Nephron progenitor cell (in vitro differentiated cells): ENCODE results near the gene AKR1E2.

Experiments
- DNase-seq: peaks from one replicate; pipeline ENCODE4 v3.0.0; 2021
- H3K27ac Mint-ChIP-seq: 2 replicates; pipeline ENCODE4 v1.8.0; 2021; ENCODE audit warnings: mild to moderate bottlenecking, moderate library complexity, mixed read lengths
- H3K27me3 Mint-ChIP-seq: 2 replicates; pipeline ENCODE4 v1.8.0; 2021; ENCODE audit warnings: mild to moderate bottlenecking, low read depth, mixed read lengths; ENCODE audit not compliant: poor library complexity
- H3K36me3 Mint-ChIP-seq: 2 replicates; pipeline ENCODE4 v1.8.0; 2021; ENCODE audit warnings: low read depth, mixed read lengths
- H3K4me1 Mint-ChIP-seq: 2 replicates; pipeline ENCODE4 v1.8.0; 2021; ENCODE audit warnings: mixed read lengths
- H3K4me3 Mint-ChIP-seq: 2 replicates; pipeline ENCODE4 v1.8.0; 2021; ENCODE audit warnings: mild to moderate bottlenecking, moderate library complexity, mixed read lengths
- H3K9me3 Mint-ChIP-seq: 2 replicates; pipeline ENCODE4 v1.8.0; 2021; ENCODE audit warnings: mild to moderate bottlenecking, moderate library complexity, mixed read lengths
- TF ChIP-seq, protein P1 (sequence below): fragments of 200-600 bp; sonication (generic); IDR thresholded peaks from 2 replicates; pipeline ENCODE4 v1.5.0; 2021; ENCODE audit warnings: antibody characterized with exemption

AKR1E2 gene

DNA sequence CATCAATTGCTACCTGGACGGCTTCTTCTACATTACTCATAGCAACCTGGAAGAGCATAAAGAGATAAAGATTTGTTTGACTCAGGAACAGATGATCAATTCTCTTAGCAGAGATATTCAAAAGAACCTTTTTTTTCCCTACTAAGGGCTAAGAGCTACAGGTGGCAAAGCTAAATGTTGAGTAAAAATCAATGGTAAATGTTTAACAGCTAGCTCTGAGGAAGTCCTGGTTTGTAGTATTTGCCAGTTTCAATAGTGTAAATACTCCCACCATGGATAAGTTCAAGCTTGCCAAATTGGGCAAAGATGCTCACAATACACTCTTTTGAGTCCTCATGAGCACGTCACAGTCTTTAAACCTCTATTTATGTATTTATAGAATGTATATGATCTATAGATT, 64.0 kb downstream of the AKR1E2 start:
- Mint-ChIP-seq H3K27ac (no peak overlapping the region), H3K36me3 (no peaks in the 10 kb centered on the region), H3K27me3 (peaks cover 3% of the 10 kb centered on the region), H3K4me3 (no peak overlapping the region), H3K9me3 (peaks cover 20% of the 10 kb centered on the region), H3K4me1 (no peaks in the 10 kb centered on the region)
- TF ChIP-seq, protein P1, sequence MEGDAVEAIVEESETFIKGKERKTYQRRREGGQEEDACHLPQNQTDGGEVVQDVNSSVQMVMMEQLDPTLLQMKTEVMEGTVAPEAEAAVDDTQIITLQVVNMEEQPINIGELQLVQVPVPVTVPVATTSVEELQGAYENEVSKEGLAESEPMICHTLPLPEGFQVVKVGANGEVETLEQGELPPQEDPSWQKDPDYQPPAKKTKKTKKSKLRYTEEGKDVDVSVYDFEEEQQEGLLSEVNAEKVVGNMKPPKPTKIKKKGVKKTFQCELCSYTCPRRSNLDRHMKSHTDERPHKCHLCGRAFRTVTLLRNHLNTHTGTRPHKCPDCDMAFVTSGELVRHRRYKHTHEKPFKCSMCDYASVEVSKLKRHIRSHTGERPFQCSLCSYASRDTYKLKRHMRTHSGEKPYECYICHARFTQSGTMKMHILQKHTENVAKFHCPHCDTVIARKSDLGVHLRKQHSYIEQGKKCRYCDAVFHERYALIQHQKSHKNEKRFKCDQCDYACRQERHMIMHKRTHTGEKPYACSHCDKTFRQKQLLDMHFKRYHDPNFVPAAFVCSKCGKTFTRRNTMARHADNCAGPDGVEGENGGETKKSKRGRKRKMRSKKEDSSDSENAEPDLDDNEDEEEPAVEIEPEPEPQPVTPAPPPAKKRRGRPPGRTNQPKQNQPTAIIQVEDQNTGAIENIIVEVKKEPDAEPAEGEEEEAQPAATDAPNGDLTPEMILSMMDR: no peak
- DNase-seq: no peak

DNA sequence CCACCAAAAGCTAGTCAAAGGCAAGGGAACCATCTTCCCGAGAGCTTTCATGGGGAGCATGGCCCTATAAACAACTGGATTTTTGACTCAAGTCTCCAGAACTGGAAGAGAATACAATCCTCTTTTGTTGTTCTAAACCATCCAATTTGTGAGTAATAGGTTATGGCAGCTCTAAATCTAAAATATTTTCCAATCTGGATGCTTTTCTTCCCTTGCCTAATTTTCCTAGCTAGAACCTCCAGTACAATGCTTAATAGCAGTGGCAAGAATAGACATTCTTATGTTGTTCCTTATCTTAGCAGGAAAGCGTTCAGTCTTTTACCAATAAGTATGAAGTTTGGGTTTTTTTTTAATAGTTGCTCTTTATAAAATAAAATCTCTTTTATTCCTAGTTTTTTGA, 66.7 kb downstream of the AKR1E2 start:
- DNase-seq: no peak
- Mint-ChIP-seq H3K27me3 (no peaks in the 10 kb centered on the region), H3K27ac (no peak overlapping the region), H3K4me1 (no peaks in the 10 kb centered on the region), H3K4me3 (no peak overlapping the region), H3K36me3 (no peaks in the 10 kb centered on the region), H3K9me3 (peaks cover 21% of the 10 kb centered on the region)
- TF ChIP-seq, protein P1: no peak

DNA sequence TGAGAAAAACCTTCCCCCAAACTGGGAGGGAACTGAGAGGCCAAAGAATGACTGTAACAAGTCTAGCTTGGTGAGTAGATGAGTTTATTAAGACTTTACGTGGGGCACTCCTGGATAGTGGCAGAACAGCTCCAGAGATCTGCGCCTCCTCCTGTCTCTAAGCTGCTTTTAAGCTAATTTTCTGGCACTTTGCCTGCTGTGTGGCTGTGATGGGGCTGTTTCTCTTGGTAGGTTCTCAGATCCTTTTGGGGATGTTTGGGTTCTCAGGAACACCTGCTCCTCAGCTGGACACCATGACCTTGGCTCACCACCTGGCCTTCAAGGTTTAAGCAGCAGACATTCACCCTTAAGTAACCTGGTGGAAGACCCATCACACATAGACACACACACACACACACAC, 68.3 kb downstream of the AKR1E2 start:
- TF ChIP-seq, protein P1: no peak
- Mint-ChIP-seq H3K27ac (no peak overlapping the region), H3K36me3 (no peaks in the 10 kb centered on the region), H3K9me3 (peaks cover 27% of the 10 kb centered on the region), H3K4me3 (no peak overlapping the region), H3K4me1 (no peaks in the 10 kb centered on the region), H3K27me3 (no peaks in the 10 kb centered on the region)
- DNase-seq: no peak
